Upper lobe of left lung (tissue), 4 donors: Measurements from ENCODE around the gene TYW3.

Source experiments
- CTCF ChIP-seq, 6 experiments: fragments of 450-650 bp in 4 of 6; fragments of 200-600 bp in 2 of 6; sonication (generic) in 2 of 6; IDR thresholded peaks; one replicate each; pipeline ENCODE4 v1.5.1; 2016 to 2019; ENCODE audit warnings: antibody characterized with exemption in 6 of 6
- POLR2A ChIP-seq, 4 donors: fragments of 450-650 bp; IDR thresholded peaks; one replicate each; pipeline ENCODE4 v1.5.1; 2016 to 2017; ENCODE audit warnings: antibody characterized with exemption in 4 of 4, mild to moderate bottlenecking in 2 of 4
- POLR2AphosphoS5 ChIP-seq, 2 donors: sonication (generic); formaldehyde crosslinking; IDR thresholded peaks; one replicate each; pipeline ENCODE4 v1.5.1; 2017; ENCODE audit warnings: antibody characterized with exemption in 2 of 2

- TF ChIP-seq CTCF (IDR thresholded peaks at IDR 0.05) (no peak), POLR2A (IDR thresholded peaks at IDR 0.05) (no peak), POLR2AphosphoS5 (IDR thresholded peaks at IDR 0.05) (no peak)
These were observed 6.9 kb upstream of the TYW3 start for GRCh38 chr1:74726063-74726462.
